Erythroblast (primary cell): ENCODE results near the gene IBA57.

Experiments
- DNase-seq, 2 experiments: peaks; one replicate each; lab custom pipeline; 2025; lab: John Stamatoyannopoulos, UW
- GATA1 ChIP-seq: IDR thresholded peaks from 2 replicates; pipeline ENCODE4 v1.6.1; 2011; ENCODE audit warnings: low read depth, mild to moderate bottlenecking, control low read depth, low read length, moderate library complexity
- POLR2A ChIP-seq: IDR thresholded peaks from 2 replicates; pipeline ENCODE4 v1.6.1; 2011; ENCODE audit warnings: mild to moderate bottlenecking, low read length

IBA57 gene

DNA sequence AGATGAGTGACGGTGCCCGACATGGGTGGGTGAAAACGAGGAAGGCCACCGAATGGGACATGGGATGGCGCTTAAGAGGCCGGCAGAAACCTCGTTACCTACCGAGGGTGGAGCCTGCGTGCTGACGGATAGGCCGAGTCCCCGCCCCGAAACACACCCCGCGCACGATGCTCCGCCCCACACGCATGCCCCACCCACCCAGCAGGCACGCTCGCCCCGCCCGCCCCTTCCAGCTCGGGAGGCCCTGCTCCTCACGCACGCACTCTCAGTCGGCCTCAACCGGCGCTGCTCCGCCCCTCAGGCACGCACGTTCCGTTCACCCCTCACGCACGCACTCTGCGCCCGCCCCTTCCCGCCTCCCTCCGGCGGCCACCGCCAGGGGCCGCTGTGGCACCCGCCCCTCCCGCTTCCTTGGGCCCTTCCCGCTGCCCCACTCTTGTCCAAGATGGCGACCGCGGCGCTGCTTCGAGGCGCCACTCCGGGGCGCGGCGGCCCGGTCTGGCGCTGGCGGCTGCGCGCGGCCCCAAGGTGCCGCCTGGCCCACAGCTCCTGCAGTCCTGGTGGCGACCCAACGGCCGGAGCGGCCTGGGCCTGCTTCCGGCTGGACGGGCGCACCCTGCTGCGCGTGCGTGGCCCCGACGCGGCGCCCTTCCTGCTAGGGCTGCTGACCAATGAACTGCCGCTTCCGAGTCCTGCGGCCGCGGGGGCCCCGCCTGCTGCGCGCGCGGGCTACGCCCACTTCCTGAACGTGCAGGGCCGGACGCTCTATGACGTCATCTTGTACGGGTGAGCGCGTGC lies at the start of gene IBA57:
Gene IBA57, plus strand, starts transcription at position 433 of the 798 bp plus-strand sequence. Its CDS starts 13 bp downstream, at position 446.
- TF ChIP-seq GATA1 (no peak), POLR2A (peak; percentile 94)
- DNase-seq = peak; percentile 99 to 100

DNA sequence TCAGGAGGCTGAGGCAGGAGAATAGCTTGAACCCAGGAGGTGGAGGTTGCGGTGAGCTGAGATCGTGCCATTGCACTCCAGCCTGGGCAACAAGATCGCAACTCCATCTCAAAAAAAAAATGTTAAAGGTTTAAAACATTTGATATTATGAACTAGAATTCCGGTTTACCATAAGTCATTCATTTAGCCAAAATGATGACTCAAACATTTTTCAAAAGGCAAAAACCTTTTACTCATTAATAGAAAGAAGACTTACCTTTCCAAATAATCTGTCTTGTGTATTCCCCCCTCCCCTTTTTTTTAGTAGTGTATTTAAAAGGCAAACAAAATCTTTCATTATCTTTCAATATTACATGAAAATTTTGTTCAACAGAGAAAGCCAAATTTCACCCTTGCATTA lies 48.3 kb upstream of the IBA57 start:
- TF ChIP-seq GATA1 (no peak), POLR2A (no peak)
- DNase-seq = no peak

DNA sequence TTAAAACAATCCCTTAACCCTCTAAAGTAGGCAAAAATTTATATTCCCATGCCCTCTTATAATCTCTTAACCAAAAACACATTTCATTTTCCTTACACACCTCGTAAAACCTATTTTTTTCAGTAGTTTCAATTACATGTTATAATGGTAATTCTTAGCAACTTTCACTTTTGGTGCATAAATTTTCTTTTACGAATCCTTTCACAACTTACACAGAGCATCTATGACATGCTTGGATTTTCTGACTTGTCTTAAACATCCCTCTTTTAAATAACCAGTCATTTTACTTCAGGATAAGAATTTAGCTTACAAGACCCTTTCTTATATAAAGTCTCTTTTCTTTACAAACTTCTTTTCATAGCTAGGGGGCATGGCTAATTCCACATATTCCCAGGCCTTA lies 47.6 kb upstream of the IBA57 start:
- no peak for TF ChIP-seq GATA1
- peak in 1 of 2 experiments; percentile 41 for DNase-seq

DNA sequence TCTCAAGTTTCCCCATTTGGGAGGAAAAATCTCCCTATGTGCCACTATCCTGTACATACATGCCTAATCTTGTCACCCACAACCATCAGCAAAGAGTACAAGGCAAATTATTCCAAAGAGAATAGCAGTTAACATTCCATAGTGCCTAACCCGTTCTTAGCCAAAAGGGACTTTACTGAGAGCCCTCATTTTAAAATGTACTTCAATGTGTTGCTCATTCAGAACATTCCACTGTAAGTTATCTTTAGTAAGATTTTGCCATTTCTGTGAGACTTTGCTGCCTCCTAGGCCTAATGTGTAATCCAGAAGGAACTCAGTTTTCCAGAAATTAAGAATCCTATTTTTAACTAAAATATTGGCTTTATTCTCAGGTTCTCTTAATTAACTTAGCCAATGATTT lies 45.3 kb upstream of the IBA57 start:
- no peak for DNase-seq
- no peak for TF ChIP-seq GATA1
- no peak for TF ChIP-seq POLR2A

DNA sequence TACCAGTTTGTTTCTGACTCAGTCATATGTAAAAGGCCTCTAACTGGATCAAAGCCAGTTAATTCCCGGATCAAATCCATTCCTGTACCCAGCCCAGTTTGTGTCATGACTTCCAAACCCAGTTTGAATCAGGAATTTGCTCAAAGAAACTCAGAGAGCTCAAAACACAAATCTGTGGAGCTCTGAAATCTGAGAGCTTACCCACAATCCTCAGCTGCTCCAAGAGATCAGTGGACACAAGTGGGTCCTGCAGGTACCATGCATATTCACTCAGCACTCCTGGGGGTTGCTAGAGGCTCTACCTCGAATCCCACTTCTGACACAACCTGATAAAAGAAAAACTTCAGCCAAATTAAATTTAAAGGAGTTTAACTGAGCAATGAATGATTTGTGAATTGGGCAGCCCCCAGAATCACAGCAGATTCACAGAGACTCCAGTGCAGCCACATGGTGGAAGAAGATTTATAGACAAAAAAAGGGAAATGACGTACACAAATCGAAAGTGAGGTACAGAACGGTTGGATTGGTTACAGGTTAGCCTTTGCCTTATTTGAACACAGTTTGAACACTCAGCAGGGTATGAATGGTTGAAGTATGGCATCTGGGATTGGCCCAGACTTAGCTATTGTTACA lies 44.6 kb upstream of the IBA57 start:
- no peak for TF ChIP-seq GATA1
- TF ChIP-seq POLR2A = no peak

GRCh38 chr1:228122921-228123441 lies 42.6 kb upstream of the IBA57 start:
- DNase-seq = no peak
- no peak for TF ChIP-seq GATA1
- TF ChIP-seq POLR2A = no peak

More for the DNA sequence above, 44.6 kb upstream of the IBA57 start:
- DNase-seq = no peak

DNA sequence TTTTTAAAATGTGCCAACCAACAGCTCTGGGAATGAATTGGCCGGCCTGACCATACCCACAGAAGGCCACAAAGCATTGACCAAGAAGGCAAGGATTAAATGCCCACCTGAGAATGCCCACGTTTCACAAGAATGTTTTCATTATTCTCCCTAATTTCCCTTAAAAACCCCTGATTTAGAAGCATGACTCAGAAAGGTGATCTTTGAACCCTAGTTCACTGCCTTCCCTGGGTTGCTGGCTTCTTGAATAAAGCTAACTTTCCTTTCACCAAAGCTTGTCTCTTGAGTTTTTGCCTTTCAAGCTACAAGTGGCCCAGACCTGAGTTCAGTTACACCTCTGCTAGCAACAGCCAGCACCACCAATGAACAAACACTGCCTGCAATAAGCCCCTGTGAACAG lies 42.1 kb upstream of the IBA57 start:
- no peak for TF ChIP-seq GATA1
- no peak for TF ChIP-seq POLR2A
- no peak for DNase-seq

DNA sequence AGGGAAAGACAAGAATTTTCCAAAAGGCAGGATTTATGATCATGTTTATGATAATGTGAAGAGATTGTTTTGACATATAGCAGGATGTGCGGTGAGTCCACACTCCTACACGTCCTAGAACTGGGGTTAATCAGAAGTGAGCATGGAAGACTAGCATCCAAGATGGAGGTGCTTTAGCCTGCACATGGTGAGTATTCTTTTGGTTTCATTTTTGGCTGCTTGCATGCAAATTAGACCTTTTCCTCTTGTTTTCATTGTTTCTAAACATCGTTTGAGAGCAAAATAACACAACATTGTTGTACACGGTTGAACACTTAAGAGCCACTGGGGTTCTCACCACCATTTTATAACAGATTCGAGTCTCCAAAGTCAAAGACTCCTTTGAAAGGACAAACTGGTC lies 40.4 kb upstream of the IBA57 start:
- no peak for TF ChIP-seq GATA1
- TF ChIP-seq POLR2A = no peak
- DNase-seq = no peak

GRCh38 chr1:228131766-228132165 lies 33.8 kb upstream of the IBA57 start:
- no peak for DNase-seq
- TF ChIP-seq GATA1 (no peak), POLR2A (no peak)

DNA sequence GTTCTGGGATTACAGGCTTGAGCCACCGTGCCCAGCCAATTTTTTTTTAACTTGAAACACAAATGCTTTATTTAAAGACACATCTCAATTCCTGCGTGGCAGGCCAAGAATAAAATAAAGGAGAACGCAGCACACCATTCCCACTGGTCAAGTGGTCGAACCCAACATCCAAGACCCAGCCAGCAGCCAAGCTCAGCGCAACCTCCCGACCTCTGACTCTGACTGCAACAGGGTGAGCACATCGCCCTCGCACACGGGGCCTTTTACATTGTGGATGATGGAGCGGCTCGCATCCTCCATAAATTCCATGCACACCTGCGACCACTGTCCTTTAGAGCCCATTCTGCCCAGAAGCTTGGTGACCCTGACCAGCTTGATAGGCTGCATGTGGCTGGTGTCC lies 31.0 kb upstream of the IBA57 start:
- DNase-seq = no peak

DNA sequence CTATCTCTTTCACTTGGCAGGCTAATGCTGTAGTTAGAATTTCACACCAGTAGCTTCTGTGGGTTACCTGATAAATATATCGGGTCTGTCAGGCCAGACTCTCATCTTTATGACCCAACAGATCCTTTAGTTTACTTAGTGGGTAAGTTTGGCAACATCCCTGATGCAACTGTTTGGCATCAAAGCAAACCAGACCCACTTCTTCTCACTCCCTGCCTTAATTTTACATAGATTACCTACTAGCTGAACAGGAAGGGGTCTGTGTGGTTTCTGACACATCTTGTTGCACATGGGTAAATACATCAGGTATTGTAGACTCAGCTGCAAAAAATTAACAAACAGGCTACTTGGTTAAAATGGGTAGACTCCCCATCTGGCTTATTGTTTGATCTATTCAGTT lies 28.7 kb upstream of the IBA57 start:
- TF ChIP-seq GATA1 (no peak), POLR2A (peak; percentile 30)
- peak; percentile 80 to 81 for DNase-seq

More for the DNA sequence above, 31.0 kb upstream of the IBA57 start:
- TF ChIP-seq POLR2A (no peak), GATA1 (no peak)

GRCh38 chr1:228139406-228139930 lies 26.1 kb upstream of the IBA57 start:
- no peak for DNase-seq
- no peak for TF ChIP-seq GATA1
- no peak for TF ChIP-seq POLR2A

- peak; percentile 100 for DNase-seq
Observed at GRCh38 chr1:228139931-228140723, 25.5 kb upstream of the IBA57 start, which contains the start of gene GUK1. Gene GUK1, plus strand, starts transcription at chr1:228140279. Its CDS starts 24 bp downstream, at chr1:228140303.

More at GRCh38 chr1:228139931-228140723, 25.5 kb upstream of the IBA57 start, which contains the start of gene GUK1:
- peak; percentile 97 for TF ChIP-seq POLR2A
- TF ChIP-seq GATA1 = no peak
